ENCODE results near the gene SOCS3.
"Not testable (repeated sequence)": the region's sequence is repeated elsewhere in the genome, so short reads cannot be mapped to it uniquely, and the experiment has no call there.

SOCS3 gene

GRCh38 chr17:78348055-78348770, 11.7 kb downstream of the SOCS3 start:
- DNase-seq (ENCODE audit: low read depth), result no peak

DNA sequence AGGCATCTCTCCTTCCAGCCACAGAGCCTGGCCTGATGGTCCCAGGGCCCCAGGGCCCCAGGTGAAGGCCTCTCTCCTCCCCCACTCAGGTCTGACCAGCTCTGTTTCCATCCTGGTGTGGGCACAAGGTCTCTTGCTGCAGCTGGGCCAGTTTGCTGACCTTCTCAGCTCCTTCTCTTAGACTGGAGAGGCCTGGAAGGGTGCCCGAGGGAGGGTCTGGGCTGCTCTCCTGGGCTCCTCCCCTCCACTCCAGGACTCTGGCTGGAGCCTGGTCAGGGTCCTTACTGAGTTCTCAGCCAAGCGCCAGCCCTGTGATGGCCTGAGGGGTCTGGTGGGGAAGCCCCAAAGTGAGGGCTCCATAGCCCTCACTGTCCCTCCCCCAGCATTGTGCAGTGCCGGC, 12.4 kb downstream of the SOCS3 start:
- DNase-seq (ENCODE audit: low read depth), result no peak

- no peak for DNase-seq (ENCODE audit: low read depth)
These were observed 13.1 kb downstream of the SOCS3 start for GRCh38 chr17:78346605-78347250.

DNA sequence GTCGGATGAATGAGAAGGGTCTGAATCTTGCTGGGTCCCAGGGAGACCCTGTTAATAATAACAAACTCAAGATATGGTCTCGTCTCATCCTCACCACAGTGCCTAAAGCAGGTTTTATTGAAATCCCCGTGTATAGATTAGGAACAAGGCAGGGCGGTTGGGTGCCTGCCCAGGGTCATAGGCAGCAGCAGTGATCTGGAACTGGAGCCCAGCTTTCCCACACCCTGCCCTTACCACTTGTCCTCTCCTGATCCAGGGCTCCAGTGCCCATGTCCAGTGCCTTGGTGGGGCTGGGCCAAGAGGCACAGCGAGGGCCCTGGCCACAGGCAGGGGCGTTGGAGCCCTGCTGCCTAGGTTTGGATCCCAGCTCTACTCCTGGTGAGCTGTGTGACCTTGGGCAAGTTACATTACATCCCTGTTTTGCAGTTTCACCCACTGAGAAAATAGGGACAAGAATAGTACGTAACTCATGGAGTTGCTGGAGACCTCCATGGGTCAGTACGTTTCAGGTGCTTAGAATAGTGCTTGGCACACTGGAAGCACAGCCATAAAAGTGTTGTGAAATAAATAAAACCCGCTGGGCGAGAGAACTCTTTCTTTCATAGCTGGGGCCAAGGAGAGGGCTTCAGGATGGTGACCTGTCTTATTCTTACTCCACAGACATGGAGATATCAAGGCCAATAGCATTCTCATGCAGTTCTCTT, 13.9 kb downstream of the SOCS3 start:
- DNase-seq (ENCODE audit: low read depth), result no peak

GRCh38 chr17:78345172-78345571, 14.7 kb downstream of the SOCS3 start:
- no peak for DNase-seq (ENCODE audit: low read depth)

- DNase-seq (ENCODE audit: low read depth), result no peak
These were observed 15.2 kb downstream of the SOCS3 start for GRCh38 chr17:78344666-78345065.

- DNase-seq (ENCODE audit: low read depth), result no peak
These were observed 16.2 kb downstream of the SOCS3 start for GRCh38 chr17:78343543-78344201.

GRCh38 chr17:78343187-78343542, 16.7 kb downstream of the SOCS3 start:
- peak; percentile 94 for DNase-seq (ENCODE audit: low read depth)

- DNase-seq (ENCODE audit: low read depth), result peak; percentile 90
These were observed 17.3 kb downstream of the SOCS3 start for GRCh38 chr17:78342449-78343186.

GRCh38 chr17:78341559-78342448, 18.1 kb downstream of the SOCS3 start:
- DNase-seq (ENCODE audit: low read depth), result peak; percentile 85

DNA sequence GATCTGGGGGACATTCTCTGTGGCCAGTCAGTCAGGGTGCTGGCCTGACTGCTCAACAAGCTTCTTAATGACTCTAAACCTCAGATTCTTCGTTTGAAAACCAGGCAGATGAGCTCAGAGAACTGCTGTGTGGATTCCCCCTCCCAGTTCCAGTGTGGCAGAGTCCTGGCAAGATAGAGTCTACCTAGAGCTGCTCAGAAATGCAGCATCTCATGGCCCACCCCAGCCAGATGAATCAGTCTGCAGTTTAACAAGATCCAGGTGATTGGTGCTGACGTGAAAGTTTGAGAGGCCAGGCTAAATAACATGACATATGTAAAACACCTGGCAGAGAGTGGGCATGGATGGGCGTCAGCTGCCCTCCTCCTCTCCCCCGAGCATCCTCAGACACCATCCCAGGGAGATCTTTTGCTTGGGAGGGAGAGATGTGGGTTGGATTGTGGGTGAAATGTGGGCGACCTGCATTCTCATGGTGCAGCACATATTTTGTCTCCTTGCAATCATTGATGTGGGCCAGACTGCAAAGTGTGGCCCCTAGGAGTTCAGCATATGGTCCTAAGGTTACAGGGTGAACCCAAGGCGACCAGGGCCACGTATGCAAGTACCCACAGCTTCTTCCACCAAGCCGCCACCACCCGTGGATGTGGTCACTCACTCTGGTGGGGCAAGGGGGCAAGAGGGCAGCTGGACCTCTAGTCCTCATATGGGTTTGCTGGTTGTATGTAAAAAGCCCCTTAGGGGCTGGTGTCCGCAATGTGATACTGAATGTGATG, 19.5 kb downstream of the SOCS3 start:
- no peak for DNase-seq (ENCODE audit: low read depth)

GRCh38 chr17:78338486-78339259, 21.2 kb downstream of the SOCS3 start:
- DNase-seq (ENCODE audit: low read depth), result no peak

GRCh38 chr17:78337244-78338109, 22.4 kb downstream of the SOCS3 start:
- DNase-seq (ENCODE audit: low read depth), result peak; percentile 90

DNA sequence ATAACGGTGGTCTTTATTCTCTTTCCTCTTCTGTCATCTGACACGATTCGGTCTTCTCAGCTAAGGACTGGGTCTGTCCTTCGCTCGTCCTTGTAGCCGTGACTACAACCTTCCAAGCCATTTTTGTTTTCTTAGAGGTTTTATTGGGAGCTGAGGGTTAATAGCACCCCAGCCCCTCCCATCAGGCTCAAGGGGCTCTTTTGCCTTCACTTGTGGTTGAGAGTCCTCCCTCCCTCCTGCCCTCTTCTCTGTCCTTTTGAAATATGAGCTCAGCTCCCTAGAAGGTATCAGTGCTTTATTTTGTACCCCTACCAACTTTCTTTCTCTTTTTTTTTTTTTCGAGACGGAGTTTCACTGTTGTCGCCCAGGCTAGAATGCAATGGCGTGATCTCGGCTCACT, 24.7 kb downstream of the SOCS3 start:
- no peak for DNase-seq (ENCODE audit: low read depth)

DNA sequence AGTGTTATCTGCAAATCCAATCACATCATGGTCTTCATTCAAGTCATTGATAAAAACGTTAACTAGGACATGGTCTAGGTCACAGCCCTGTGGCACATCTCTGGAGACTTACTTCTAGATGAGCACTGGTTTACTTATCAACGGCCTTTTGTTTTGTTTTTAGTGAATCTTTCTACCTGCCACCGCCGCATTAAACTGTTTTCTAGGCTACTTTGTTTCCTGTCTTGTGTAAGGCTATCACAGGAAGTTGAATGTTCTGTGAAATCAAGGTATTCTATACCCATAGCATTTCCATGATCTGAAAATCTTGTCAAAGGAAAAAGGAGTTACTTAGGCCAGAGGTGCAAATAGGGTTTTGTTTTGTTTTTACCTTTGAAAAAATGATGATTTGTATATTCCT, 26.9 kb downstream of the SOCS3 start:
- DNase-seq (ENCODE audit: low read depth), result no peak

DNA sequence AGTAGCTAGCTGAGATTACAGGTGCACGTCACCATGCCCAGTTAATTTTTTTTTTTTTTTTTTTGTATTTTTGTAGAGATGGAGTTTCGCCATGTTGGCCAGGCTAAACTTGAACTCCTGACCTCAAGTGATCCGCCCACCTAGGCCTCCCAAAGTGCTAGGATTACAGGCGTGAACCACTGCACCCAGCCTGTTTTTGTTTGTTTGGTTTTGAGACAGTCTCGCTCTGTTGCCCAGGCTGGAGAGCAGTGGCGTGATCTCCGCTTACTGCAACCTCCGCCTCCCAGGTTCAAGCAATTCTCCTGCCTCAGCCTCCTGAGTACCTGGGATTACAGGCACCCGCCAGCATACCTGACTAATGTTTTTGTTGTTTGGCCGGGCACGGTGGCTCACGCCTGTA, 28.5 kb downstream of the SOCS3 start:
- DNase-seq (ENCODE audit: low read depth), result not testable (repeated sequence)

DNA sequence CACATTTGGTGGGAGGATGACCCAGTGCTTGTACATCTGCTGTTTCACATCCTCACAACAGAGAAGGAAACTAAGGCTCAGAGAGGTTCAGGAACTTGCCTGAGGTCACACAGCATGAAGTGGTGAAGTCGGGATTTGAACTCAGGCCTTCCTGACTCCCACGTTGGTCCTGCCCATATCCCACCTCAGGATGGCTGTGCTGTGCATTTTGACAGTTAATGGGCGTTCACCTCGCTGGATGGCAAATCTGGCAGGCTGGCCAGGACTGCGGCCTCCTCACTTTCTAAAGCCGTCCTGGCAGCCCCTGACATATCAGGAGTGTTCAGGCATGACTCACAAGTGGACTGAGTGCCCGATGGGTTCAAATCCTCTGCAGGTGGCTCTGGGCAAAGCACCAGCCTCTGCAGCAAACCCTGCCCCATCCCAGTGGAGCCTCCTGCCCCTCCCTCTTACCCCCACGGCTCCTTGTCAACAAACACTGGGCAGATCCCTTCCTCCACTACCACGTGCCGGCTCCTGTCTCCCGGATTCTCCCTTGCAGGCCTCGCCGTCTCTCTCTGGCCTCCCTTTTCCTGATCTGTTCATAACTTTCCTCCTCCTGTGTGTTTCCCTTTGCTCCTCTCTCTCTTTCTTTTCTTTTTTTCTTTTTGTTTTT, 29.2 kb downstream of the SOCS3 start:
- DNase-seq (ENCODE audit: low read depth), result peak; percentile 72

Measured in fibroblast of gingiva (primary cell).